Skeletal muscle satellite cell (primary cell): ENCODE results near the gene XRN2.

Experiments
- H3K27me3 ChIP-seq: 2 replicates; pipeline ENCODE4 v1.7.0; 2013; ENCODE audit warnings: low read length; ENCODE audit not compliant: control insufficient read depth, insufficient read depth
- H3K36me3 ChIP-seq: 2 replicates; pipeline ENCODE4 v1.7.0; 2013; ENCODE audit warnings: mild to moderate bottlenecking, control low read depth, low read length; ENCODE audit not compliant: insufficient read depth
- H3K4me1 ChIP-seq: 2 replicates; pipeline ENCODE4 v1.7.0; 2013; ENCODE audit warnings: low read length; ENCODE audit not compliant: control insufficient read depth, insufficient read depth
- H3K4me2 ChIP-seq: 2 replicates; pipeline ENCODE4 v1.7.0; 2013; ENCODE audit warnings: mild to moderate bottlenecking, low read length
- H3K4me3 ChIP-seq: 2 replicates; pipeline ENCODE4 v1.7.0; 2013; ENCODE audit warnings: low read length
- H3K9ac ChIP-seq: 2 replicates; pipeline ENCODE4 v1.7.0; 2013; ENCODE audit warnings: mild to moderate bottlenecking, low read depth, low read length, moderate library complexity
- H3K9me3 ChIP-seq: replicated peaks from 2 replicates; pipeline ENCODE4 v1.7.0; 2013; ENCODE audit warnings: mild to moderate bottlenecking, control low read depth, low read length

The XRN2 gene

DNA sequence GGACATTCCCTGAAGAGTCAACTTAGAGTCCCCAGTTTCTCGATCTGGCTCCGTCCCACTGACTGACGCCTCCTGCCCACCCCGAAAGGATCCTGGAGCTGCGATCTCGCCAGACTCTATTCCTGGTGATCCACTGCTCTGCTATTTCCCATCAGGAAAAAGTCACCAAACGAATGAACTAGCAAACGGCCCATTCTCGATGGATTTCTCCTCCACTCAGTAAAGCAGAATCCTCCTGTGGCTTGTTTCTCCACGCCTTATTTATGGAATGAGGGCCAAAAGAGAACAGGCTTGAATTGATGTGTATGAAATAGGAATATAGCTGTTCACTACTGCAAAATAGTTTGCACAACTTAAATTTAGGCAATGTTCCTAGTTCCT, 88.8 kb downstream of the XRN2 start:
- Histone ChIP-seq H3K9ac (no peak overlapping the region), H3K9me3 (no peaks in the 10 kb centered on the region), H3K4me3 (no peak overlapping the region), H3K36me3 (peaks cover 26% of the 10 kb centered on the region), H3K27me3 (peaks cover 39% of the 10 kb centered on the region), H3K4me2 (no peak overlapping the region), H3K4me1 (peaks cover 5% of the 10 kb centered on the region)

DNA sequence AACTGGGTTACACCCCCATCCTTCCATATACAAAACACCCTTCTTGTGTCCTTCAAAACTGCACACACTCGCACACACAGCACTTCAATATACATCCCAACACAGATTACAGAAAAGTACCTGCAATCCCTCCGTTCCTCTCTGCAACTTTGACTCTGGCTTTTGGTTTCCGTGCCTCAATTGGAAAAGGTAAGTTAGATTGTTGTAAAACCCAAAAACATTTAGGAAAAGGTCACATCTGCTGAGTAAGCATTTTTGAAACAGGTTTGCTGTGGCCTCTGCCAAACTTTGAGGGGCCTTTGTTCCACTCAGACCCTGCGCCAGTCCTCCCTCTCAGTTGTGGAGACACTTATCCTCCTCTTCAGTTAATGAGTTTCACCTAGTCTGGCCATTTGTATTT, 90.0 kb downstream of the XRN2 start:
- H3K4me2 ChIP-seq, result no peak overlapping the region
- peaks cover 26% of the 10 kb centered on the region for H3K36me3 ChIP-seq
- H3K4me1 ChIP-seq, result peaks cover 5% of the 10 kb centered on the region
- H3K9me3 ChIP-seq, result no peaks in the 10 kb centered on the region
- no peak overlapping the region for H3K9ac ChIP-seq
- H3K27me3 ChIP-seq, result peaks cover 51% of the 10 kb centered on the region
- no peak overlapping the region for H3K4me3 ChIP-seq

DNA sequence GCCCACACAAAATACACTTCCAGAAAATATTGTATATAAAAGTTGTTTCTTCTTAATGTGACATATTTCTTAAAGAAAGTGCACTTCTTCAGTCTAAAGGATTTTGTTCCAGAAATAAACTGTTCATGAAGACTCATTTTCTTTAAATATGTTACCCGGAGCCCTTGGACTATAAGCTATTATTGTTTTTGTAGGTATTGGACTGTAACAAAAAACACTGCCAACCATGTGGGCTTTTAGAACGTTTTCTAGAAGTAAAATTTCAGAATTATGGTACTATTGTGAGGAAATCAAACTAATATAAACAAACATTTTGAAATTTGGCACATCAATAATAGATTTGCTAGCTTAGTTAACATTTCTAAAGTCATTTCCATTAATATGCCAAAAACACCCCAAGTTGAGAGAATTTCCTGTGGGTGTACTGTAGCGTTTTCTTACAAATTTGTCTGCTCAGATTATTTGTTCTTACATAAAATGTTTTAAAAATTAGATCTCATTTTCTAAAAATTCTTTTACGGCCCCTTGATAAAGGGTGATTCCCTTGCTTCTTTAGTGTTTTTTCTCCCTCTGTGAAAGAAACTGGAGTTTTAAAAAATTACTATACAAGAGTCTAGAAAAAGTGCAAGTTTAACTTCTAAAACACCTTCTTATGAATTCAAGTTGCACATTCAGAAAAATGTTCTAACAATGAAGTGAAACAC, 90.8 kb downstream of the XRN2 start:
- Histone ChIP-seq H3K4me3 (no peak overlapping the region), H3K27me3 (peaks cover 59% of the 10 kb centered on the region), H3K9me3 (no peaks in the 10 kb centered on the region), H3K4me2 (no peak overlapping the region), H3K36me3 (peaks cover 19% of the 10 kb centered on the region), H3K4me1 (peaks cover 5% of the 10 kb centered on the region), H3K9ac (no peak overlapping the region)

DNA sequence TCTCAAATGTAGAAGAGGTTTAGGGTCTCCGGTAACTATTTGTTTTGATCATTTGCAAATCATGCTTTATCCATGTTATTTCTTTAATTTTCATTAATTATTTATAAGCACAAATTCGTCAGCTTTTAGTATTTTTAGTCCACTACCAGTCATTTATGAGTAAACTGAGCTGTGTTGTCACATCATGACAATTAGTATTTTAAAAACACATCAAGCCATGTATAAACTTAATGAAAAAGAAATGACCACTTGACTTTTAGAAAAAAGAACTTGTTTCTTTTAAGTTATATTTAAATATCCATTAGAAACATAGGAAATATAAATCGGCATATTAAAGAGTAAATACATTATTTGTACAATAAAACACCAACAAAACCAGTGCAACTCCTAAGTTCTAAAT, 91.4 kb downstream of the XRN2 start:
- H3K4me3 ChIP-seq, result no peak overlapping the region
- H3K36me3 ChIP-seq, result peaks cover 13% of the 10 kb centered on the region

DNA sequence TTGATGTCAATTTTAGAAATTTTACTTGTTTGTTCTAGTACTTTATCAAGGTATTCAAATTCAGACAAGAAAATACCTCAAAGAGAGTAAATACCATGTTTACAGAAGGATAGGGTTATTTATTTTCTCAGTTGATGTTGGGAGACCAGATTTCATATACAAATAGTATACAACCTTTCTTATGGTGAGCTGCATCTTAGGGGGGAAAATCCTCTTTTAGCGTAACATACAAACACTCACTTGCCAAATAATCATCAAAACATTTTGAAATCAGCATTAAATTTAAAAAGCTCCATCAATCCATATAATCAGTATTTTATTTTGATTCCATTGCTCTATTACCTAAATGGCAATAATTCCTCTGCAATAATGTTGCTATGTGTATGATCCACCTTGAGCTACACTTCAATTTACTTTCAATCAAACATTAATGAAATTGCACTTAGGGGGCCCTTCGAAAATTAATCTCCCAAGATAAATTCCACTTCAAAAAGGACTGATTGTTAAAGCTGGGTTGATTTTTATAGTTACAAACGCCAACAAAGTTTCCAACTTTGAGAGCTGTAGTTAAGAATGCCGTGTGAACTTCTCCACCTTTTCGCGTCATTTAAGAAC, 92.0 kb downstream of the XRN2 start:
- H3K9ac ChIP-seq, result no peak overlapping the region
- H3K36me3 ChIP-seq, result peaks cover 9% of the 10 kb centered on the region
- peaks cover 5% of the 10 kb centered on the region for H3K4me1 ChIP-seq
- no peaks in the 10 kb centered on the region for H3K9me3 ChIP-seq
- no peak overlapping the region for H3K4me3 ChIP-seq
- H3K27me3 ChIP-seq, result peaks cover 69% of the 10 kb centered on the region
- H3K4me2 ChIP-seq, result no peak overlapping the region

More for the DNA sequence above, 91.4 kb downstream of the XRN2 start:
- H3K4me2 ChIP-seq, result no peak overlapping the region
- peaks cover 63% of the 10 kb centered on the region for H3K27me3 ChIP-seq
- no peak overlapping the region for H3K9ac ChIP-seq
- no peaks in the 10 kb centered on the region for H3K9me3 ChIP-seq
- peaks cover 5% of the 10 kb centered on the region for H3K4me1 ChIP-seq

DNA sequence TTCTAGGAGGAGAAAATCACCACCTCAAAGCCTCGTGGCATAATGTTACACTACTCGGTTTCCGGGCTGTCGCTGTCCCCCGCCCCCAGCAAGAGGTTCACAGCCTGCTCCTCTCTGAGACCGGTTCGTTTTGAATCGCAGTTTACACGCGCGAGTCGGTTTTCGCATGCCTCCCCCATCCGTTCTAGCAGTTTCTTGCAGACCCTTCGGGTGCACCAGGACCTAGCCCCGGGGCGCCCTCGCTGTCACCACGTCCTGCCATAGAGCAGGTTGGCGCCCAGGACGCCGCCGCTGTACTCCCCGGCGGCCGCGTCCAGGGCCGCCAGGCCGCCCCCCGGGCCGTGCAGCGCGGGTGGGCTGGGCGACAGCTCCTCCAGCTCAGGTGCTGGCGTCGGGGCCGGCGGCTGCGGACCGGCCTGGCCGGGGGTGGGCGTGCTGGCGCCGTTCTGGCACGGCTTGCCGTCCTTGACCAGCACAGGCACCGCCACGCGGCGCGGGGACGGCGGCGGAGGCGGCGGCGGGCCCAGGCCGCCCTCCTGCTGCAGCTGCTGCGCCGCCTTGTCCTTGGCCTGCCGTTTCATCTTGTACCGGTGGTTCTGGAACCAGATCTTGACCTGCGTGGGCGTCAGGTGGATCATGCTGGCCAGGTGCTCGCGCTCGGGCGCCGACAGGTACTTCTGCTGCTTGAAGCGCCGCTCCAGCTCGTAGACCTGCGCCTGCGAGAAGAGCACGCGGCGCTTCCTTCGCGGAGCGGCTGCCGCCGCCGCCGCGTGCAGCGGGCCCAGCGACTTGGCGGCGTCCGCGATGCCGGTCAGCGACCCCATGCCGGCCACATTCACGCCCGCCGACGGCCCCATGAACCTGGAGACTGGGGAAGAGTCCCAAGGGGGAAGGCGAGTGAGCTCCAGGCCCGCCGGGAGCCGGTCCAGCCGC, 92.8 kb downstream of the XRN2 start:
- peaks cover 5% of the 10 kb centered on the region for H3K4me1 ChIP-seq
- H3K27me3 ChIP-seq, result peaks cover 77% of the 10 kb centered on the region
- peak overlapping the region; percentile 66 for H3K4me2 ChIP-seq
- peaks cover 2% of the 10 kb centered on the region for H3K36me3 ChIP-seq
- no peaks in the 10 kb centered on the region for H3K9me3 ChIP-seq
- H3K4me3 ChIP-seq, result peak overlapping the region; percentile 33
- no peak overlapping the region for H3K9ac ChIP-seq

DNA sequence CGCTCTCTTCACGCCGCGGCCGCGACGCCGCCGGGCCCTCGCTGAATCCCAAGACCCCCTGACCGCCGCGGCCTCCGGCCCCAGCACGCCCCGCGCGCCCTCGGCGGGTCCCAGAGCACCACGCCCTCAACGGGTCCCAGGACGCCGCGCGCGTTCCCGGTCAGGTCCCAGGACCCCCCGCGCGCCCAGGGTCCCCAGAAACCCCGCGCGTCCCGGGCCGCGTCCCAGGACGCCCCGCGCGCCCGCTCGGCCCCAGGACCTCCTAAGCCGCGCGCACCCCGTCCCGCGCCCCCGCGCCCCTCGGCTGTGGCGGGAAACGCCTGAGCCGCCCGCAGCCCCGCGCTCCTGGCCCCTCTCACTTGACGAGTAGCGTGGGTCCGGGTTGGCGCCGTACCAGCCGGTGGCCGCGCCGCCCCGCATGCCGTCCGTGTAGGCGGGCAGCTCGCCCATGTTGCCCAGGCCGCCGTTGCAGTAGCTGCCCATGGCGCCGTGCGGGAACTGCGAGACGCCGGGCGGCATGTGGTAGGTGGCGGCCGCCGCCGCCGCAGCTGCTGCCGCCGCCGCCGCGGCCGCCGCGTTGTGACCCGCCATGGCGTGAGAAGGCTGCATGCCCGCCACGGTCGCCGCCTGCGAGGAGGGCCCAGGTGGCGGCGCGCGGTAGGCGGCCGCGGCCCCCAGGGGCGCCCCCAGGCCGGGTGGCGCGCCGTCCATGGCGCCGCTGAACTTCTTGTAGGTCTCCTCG, 93.6 kb downstream of the XRN2 start:
- Histone ChIP-seq H3K36me3 (no peaks in the 10 kb centered on the region), H3K27me3 (peaks cover 83% of the 10 kb centered on the region), H3K4me3 (peak overlapping the region; percentile 25), H3K4me1 (peaks cover 5% of the 10 kb centered on the region), H3K9me3 (no peaks in the 10 kb centered on the region), H3K9ac (no peak overlapping the region), H3K4me2 (peak overlapping the region; percentile 66)

DNA sequence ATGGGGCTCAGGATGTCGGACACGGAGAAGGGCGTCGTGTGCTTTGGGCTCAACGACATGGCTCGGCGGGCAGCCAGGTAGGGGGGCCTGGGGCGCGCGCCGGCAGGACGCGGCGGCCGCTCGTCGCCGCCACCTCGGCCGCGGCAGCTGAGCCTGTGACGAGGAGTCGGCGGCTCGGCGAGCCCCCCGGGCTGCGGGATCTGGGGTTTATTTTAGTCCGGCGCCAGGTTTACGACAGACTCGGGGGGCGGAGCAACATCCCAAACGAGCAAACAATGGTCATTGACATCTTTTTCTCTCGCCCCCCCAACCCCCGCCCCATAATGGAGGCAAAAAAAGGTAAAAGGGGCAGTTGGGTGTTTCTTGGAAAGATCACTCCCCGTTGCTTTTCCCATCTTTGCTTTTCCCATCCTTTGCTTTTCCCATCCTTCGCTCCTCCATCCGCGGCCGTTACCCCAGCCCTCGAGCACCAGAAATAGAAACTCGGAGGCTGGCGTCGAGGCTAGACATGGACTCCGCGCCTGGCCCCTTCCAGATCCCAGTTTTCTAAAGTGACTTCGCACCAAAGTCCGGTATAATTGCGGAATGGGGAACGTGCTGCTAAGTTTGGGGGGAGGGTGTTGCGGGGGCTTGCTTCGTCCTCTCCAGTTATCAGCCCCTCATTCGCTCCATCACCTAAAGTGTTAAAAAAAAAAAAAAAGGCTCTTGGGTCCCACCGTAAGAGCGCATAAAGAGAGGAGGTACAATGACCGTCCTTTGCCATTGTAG, 94.4 kb downstream of the XRN2 start, which contains the start of gene NKX2-4:
NKX2-4 (minus strand) TSS at position 186 of the 768 bp plus-strand sequence; CDS start at position 59, 127 bp downstream.
- no peaks in the 10 kb centered on the region for H3K9me3 ChIP-seq
- peaks cover 5% of the 10 kb centered on the region for H3K4me1 ChIP-seq
- H3K4me3 ChIP-seq, result peak within 1 kb of the TSS; percentile 33
- peaks cover 90% of the 10 kb centered on the region for H3K27me3 ChIP-seq
- no peaks in the 10 kb centered on the region for H3K36me3 ChIP-seq
- peak within 1 kb of the TSS; percentile 66 for H3K4me2 ChIP-seq
- no peak within 1 kb of the TSS for H3K9ac ChIP-seq

DNA sequence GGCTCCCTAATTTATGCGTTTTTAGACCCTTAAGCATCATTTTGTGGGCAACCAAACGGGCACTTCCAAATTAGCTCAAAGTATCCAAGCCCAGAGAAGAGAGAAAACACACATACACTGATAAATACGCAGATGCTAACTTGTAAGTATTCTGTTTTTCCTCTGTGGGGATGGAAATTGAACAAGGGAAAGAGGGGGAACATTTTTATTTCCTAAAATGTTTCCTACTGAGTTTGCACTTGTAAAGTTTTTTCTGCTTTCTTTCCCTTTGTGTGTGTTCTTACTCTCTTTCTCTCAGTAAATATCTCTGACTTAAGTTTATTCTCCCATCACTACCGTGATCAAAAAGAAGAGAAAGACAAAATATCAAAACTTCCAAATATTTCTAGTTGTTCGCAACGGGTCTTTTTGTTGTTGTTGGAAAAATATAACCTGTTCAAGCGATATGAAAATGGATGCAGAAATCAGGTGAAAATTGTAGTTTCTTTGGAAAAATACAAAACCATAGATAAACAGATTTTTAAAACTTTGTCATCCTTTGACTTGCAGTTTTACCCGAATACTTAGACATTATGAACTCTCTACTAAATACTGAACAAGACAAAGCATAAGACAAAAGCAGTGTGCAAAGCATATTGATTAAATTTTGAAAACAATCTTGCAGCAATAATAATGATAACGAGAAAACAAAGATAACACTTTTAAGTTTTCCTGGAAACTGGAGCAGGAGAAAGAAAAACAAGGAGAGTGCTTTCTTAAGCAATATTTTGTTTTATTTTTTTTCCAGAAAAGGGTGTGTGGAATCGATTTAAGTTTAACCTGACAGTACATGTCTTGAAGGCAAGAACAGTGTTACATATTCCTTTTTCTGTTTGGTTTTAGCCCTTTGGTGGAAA, 95.2 kb downstream of the XRN2 start:
- H3K9ac ChIP-seq, result no peak overlapping the region
- peaks cover 90% of the 10 kb centered on the region for H3K27me3 ChIP-seq
- no peak overlapping the region for H3K4me2 ChIP-seq
- no peaks in the 10 kb centered on the region for H3K9me3 ChIP-seq
- H3K36me3 ChIP-seq, result no peaks in the 10 kb centered on the region
- no peak overlapping the region for H3K4me3 ChIP-seq
- H3K4me1 ChIP-seq, result peaks cover 5% of the 10 kb centered on the region

DNA sequence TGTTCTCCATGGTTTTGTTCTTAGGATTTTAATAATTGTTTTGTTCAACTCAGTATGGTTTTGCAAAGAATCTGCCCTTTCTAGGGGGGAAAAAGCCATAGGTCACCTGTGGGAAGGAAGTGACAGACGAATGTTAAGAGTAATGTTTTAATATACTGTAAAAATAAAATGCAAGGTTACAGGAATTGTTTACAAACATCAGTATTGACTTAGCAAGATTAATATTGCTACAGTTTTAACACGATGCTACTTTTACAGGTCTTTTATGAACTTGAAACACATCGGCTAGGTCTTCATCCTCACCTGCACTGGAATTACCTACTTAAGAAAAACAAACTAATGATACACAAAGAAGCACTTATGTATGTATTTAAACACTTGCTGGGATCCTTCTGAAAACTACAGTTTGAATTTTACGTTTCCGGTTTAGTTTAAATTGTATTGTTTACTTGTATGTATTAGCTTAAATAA, 95.9 kb downstream of the XRN2 start:
- Histone ChIP-seq H3K9me3 (no peaks in the 10 kb centered on the region), H3K36me3 (no peaks in the 10 kb centered on the region), H3K4me1 (peaks cover 5% of the 10 kb centered on the region), H3K4me3 (no peak overlapping the region), H3K9ac (no peak overlapping the region), H3K27me3 (peaks cover 89% of the 10 kb centered on the region), H3K4me2 (no peak overlapping the region)
